CD14-positive monocyte (primary cell): ENCODE measurements around the gene OSBPL8. TPM values are rescaled to one million over a fixed set of nuclear protein-coding genes. Genes with fewer than 3 reads are reported as not detected.
A peak's percentile ranks its signal among the peaks of the same experiment; 100 is the strongest.

ENCODE experiments used
- DNase-seq, 3 donors: peaks; one replicate each; pipeline ENCODE4 v3.0.0-alpha.2; 2011 to 2022
- H2AFZ ChIP-seq: 2 replicates; pipeline ENCODE4 v1.6.0; 2012; ENCODE audit warnings: mild to moderate bottlenecking, low read depth, low read length, inconsistent platforms; ENCODE audit not compliant: insufficient read depth, poor library complexity, severe bottlenecking
- H3K27ac ChIP-seq, 2 donors: 1 replicate in 1 of 2; 2 replicates in 1 of 2; pipeline ENCODE4 v1.5.1; 2012 to 2013; ENCODE audit warnings: low read length in 2 of 2, control low read depth in 1 of 2, inconsistent platforms in 1 of 2, low read depth in 1 of 2, mild to moderate bottlenecking in 1 of 2
- H3K27me3 ChIP-seq, 2 donors: one replicate each; pipeline versions ENCODE4 v1.6.0 to v1.6.1; 2011 to 2013; ENCODE audit warnings: low read length in 2 of 2; ENCODE audit not compliant: control insufficient read depth in 2 of 2, insufficient read depth in 2 of 2
- H3K36me3 ChIP-seq, 2 donors: replicated peaks in 1 of 2; 1 replicate in 1 of 2; 2 replicates in 1 of 2; pipeline versions ENCODE4 v1.5.1 to v1.6.1; 2012 to 2013; ENCODE audit warnings: low read length in 2 of 2, control low read depth in 1 of 2, inconsistent platforms in 1 of 2, mild to moderate bottlenecking in 1 of 2; ENCODE audit not compliant: insufficient read depth in 2 of 2, control insufficient read depth in 1 of 2
- H3K4me1 ChIP-seq, 2 donors: 1 replicate in 1 of 2; 2 replicates in 1 of 2; pipeline versions ENCODE4 v1.5.1 to v1.6.1; 2012 to 2013; ENCODE audit warnings: low read length in 2 of 2, control low read depth in 1 of 2, inconsistent platforms in 1 of 2, mild to moderate bottlenecking in 1 of 2, moderate library complexity in 1 of 2; ENCODE audit not compliant: insufficient read depth in 2 of 2, control insufficient read depth in 1 of 2
- H3K4me2 ChIP-seq: replicated peaks from 2 replicates; pipeline ENCODE3; 2012; ENCODE audit warnings: low read length, moderate library complexity, mild to moderate bottlenecking; ENCODE audit not compliant: poor library complexity, severe bottlenecking; ENCODE audit errors: extremely low read depth
- H3K4me3 ChIP-seq, 3 experiments: fragments of 200-600 bp in 1 of 3; sonication (generic) in 1 of 3; replicated peaks in 1 of 3; 1 replicate in 2 of 3; 2 replicates in 1 of 3; pipeline ENCODE4 v1.5.1; 2011 to 2013; ENCODE audit warnings: low read length in 3 of 3, mild to moderate bottlenecking in 3 of 3, control low read depth in 2 of 3, low read depth in 2 of 3, inconsistent platforms in 1 of 3, moderate library complexity in 1 of 3
- H3K79me2 ChIP-seq: 2 replicates; pipeline ENCODE4 v1.6.0; 2012; ENCODE audit warnings: mild to moderate bottlenecking, control low read depth, inconsistent platforms, low read length, moderate library complexity; ENCODE audit not compliant: insufficient read depth
- H3K9ac ChIP-seq: 2 replicates; pipeline ENCODE4 v1.6.0; 2017; ENCODE audit warnings: low read length, mild to moderate bottlenecking; ENCODE audit not compliant: insufficient read depth, poor library complexity, severe bottlenecking
- H3K9me3 ChIP-seq, 2 donors: replicated peaks in 1 of 2; 1 replicate in 1 of 2; 2 replicates in 1 of 2; pipeline versions ENCODE4 v1.5.1 to v1.6.1; 2012 to 2013; ENCODE audit warnings: low read length in 2 of 2, control low read depth in 1 of 2; ENCODE audit not compliant: control insufficient read depth in 1 of 2, insufficient read depth in 1 of 2
- H4K20me1 ChIP-seq: 2 replicates; pipeline ENCODE4 v1.6.0; 2012; ENCODE audit warnings: mild to moderate bottlenecking, low read length, control low read depth, moderate library complexity; ENCODE audit not compliant: insufficient read depth
- H3K27ac Mint-ChIP-seq, 7 donors: one replicate each; pipeline ENCODE4 v1.8.0; 2020; ENCODE audit warnings: mild to moderate bottlenecking in 7 of 7, mixed read lengths in 7 of 7, moderate library complexity in 6 of 7, inconsistent platforms in 2 of 7
- H3K27me3 Mint-ChIP-seq, 3 donors: one replicate each; pipeline ENCODE4 v1.8.0; 2021 to 2022; ENCODE audit warnings: low read depth in 3 of 3, mild to moderate bottlenecking in 3 of 3, mixed read lengths in 3 of 3, moderate library complexity in 3 of 3, inconsistent platforms in 1 of 3
- H3K36me3 Mint-ChIP-seq, 2 donors: one replicate each; pipeline ENCODE4 v1.8.0; 2020; ENCODE audit warnings: mixed read lengths in 2 of 2, inconsistent platforms in 1 of 2, mild to moderate bottlenecking in 1 of 2
- H3K4me1 Mint-ChIP-seq: one replicate; pipeline ENCODE4 v1.8.0; 2020; ENCODE audit warnings: mild to moderate bottlenecking, mixed read lengths
- H3K4me3 Mint-ChIP-seq, 2 donors: one replicate each; pipeline ENCODE4 v1.8.0; 2020; ENCODE audit warnings: mild to moderate bottlenecking in 2 of 2, mixed read lengths in 2 of 2, moderate library complexity in 1 of 2
- H3K9me3 Mint-ChIP-seq, 7 donors: one replicate each; pipeline ENCODE4 v1.8.0; 2020 to 2022; ENCODE audit warnings: mixed read lengths in 7 of 7, mild to moderate bottlenecking in 6 of 7, moderate library complexity in 6 of 7, inconsistent platforms in 2 of 7
- CTCF ChIP-seq: fragments of 200-600 bp; IDR thresholded peaks from one replicate; pipeline ENCODE4 v1.8.0; 2022; ENCODE audit warnings: antibody characterized with exemption, mild to moderate bottlenecking
- whole genome bisulfite sequencing: methylation state at CpG from one replicate; pipeline ENCODE4 v1.1.5; 2013; ENCODE audit warnings: missing lambda C conversion rate; ENCODE audit not compliant: insufficient coverage; 5-methylcytosine and 5-hydroxymethylcytosine counted together
- intact Hi-C, 2 donors: fragments of 100-400 bp; cut with micrococcal nuclease; formaldehyde crosslinking; loops; one replicate each; pipeline versions ENCODE4 v1.15.0 to v1.15.1; 2023
- polyA plus RNA-seq, 3 donors: library from polyadenylated mRNA; depleted of rRNA in 1 of 3; unstranded in 2 of 3; stranded (reverse) in 1 of 3; fragments of 300-500 nt in 2 of 3; fragments of >200 nt in 1 of 3; fragmentation: Illumina TruSeq in 2 of 3; gene quantifications; 1 replicate in 2 of 3; 2 replicates in 1 of 3; pipeline ENCODE4 v1.2.3, GENCODE V29; 2012 to 2021

Gene OSBPL8
- polyA plus RNA-seq, 3 donors, result 25.3 to 167 (median 147) TPM

GRCh38 chr12:76560086-76560491 is 518 bp upstream of the OSBPL8 start:
- Mint-ChIP-seq H3K36me3 (peaks cover 5 to 6% of the 10 kb centered on the region in 2 donors), H3K4me1 (peaks cover 52% of the 10 kb centered on the region), H3K9me3 (no peaks in the 10 kb centered on the region), H3K27me3 (no peaks in the 10 kb centered on the region), H3K27ac (peak overlapping the region; percentile 97 to 99 (median 98)), H3K4me3 (peak overlapping the region; percentile 95 to 97)
- no peak for TF ChIP-seq CTCF
- peak overlapping the region; percentile 81 for H3K4me2 ChIP-seq
- H3K4me1 ChIP-seq, result peaks cover 43 to 64% of the 10 kb centered on the region in 2 donors
- WGBS, result no CpG with 5 or more reads among the region's 8 CpGs
- intact Hi-C loops, result no loop called here
- peaks cover 41% of the 10 kb centered on the region for H4K20me1 ChIP-seq
- no peaks in the 10 kb centered on the region for H3K36me3 ChIP-seq
- H3K9me3 ChIP-seq, result no peaks in the 10 kb centered on the region
- peak overlapping the region; percentile 98 for H3K9ac ChIP-seq
- DNase-seq, result peak in 1 of 3 donors; percentile 43
- H2AFZ ChIP-seq, result peak overlapping the region; percentile 79
- peak overlapping the region; percentile 56 to 98 (median 91) for H3K4me3 ChIP-seq
- peak overlapping the region; percentile 95 to 96 for H3K27ac ChIP-seq
- peaks cover 45% of the 10 kb centered on the region for H3K79me2 ChIP-seq
- no peaks in the 10 kb centered on the region for H3K27me3 ChIP-seq

DNA sequence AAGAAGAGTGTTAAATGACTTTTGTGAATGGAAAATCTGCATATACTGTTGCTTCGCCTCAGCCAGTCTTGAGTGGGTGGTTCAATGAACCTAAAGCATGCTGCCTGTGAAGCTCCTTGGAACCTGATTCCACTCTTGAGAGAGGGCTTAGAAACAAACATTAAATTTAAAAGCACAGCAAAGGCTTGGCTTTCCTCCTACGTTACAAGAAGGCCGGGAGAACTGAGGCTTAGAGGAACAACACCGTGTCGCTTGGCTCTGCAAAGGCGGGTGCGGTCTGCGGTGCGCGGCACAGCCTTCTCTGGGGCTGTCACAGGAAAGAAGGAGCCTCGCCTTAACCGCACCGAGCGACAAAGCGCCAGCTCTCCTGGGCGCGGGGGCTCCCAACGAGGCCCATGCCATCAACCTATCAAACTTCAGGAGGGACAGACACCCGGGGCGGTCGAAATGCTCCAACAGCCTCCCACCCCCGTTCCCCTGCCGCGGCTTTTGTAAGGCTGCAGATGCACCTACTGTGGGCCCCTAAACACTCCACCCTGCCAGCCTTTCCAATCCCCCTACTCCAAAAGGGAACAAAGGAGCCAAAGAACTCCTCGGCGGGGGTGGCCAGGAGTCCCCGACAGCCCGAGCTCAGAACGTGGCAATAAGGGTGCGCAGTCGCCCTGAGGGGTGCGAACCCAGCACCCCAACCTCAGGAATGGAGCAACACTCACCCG is 729 bp downstream of the OSBPL8 start:
- H3K36me3 ChIP-seq, result no peaks in the 10 kb centered on the region
- Mint-ChIP-seq H3K27me3 (no peaks in the 10 kb centered on the region), H3K36me3 (peaks cover 5 to 6% of the 10 kb centered on the region in 2 donors), H3K27ac (peak overlapping the region; percentile 97 to 99 (median 98)), H3K4me1 (peaks cover 63% of the 10 kb centered on the region), H3K9me3 (no peaks in the 10 kb centered on the region), H3K4me3 (peak overlapping the region; percentile 95 to 97)
- H4K20me1 ChIP-seq, result peaks cover 53% of the 10 kb centered on the region
- peak overlapping the region; percentile 79 for H2AFZ ChIP-seq
- H3K9ac ChIP-seq, result peak overlapping the region; percentile 98
- no peak for TF ChIP-seq CTCF
- H3K9me3 ChIP-seq, result no peaks in the 10 kb centered on the region
- peaks cover 48 to 76% of the 10 kb centered on the region in 2 donors for H3K4me1 ChIP-seq
- DNase-seq, result peak; percentile 40 to 49 (median 43)
- H3K27me3 ChIP-seq, result no peaks in the 10 kb centered on the region
- under 1% methylated on average over 31 of the region's 33 CpGs for WGBS
- peak overlapping the region; percentile 95 to 96 for H3K27ac ChIP-seq
- H3K4me2 ChIP-seq, result peak overlapping the region; percentile 81
- H3K79me2 ChIP-seq, result peaks cover 55% of the 10 kb centered on the region
- H3K4me3 ChIP-seq, result peak overlapping the region; percentile 56 to 98 (median 91)
- intact Hi-C loops, result no loop called here
